Measurements from ENCODE around the gene PKD1.

DNA sequence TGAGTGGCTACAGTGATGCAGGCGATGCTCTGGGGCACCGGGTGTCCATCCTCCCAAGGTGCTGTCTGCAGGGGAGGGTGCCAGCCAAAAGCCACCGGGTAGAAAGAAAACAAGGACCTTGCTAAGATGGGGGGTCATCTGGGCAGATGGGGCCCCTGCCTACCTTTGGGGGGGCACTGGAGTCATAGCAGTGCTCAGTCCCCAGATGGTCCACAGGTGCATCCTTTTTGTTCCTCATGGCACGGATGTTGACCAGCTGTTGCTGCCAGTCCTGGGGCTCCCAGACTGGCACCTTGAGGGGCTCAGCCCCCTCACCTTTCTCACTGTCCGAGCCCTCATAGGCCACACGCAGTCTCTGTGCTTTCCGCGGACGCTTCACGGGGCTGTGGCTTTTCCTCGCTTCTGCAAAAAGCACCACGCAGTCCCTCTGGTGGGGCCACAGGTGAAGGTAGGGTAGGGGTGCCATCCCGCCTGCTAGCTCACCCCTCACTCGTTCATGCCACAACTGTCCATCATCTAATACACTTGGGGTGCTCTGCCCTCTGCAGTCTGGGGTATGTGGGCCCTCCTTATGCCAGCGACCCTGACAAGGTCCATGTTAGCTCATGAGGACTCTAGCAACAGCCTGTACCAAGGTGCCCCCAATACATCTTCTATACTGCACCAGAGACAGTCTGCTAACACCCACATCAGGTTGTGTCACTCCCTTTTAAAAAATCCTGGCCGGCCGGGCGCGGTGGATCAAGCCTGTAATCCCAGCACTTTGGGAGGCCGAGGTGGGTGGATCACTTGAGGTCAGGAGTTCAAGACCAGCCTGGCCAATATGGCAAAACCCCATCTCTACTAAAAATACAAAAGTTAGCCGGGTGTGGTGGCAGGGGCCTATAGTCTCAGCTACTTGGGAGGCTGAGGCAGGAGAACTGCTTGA lies 89.5 kb downstream of the PKD1 start:
- TF ChIP-seq, protein P1, sequence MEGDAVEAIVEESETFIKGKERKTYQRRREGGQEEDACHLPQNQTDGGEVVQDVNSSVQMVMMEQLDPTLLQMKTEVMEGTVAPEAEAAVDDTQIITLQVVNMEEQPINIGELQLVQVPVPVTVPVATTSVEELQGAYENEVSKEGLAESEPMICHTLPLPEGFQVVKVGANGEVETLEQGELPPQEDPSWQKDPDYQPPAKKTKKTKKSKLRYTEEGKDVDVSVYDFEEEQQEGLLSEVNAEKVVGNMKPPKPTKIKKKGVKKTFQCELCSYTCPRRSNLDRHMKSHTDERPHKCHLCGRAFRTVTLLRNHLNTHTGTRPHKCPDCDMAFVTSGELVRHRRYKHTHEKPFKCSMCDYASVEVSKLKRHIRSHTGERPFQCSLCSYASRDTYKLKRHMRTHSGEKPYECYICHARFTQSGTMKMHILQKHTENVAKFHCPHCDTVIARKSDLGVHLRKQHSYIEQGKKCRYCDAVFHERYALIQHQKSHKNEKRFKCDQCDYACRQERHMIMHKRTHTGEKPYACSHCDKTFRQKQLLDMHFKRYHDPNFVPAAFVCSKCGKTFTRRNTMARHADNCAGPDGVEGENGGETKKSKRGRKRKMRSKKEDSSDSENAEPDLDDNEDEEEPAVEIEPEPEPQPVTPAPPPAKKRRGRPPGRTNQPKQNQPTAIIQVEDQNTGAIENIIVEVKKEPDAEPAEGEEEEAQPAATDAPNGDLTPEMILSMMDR (IDR thresholded peaks at IDR 0.05) = no peak
- no peak for TF ChIP-seq EZH2 (IDR thresholded peaks at IDR 0.05; ENCODE audit: borderline replicate concordance, insufficient read depth, low read depth, low read length, poor library complexity, severe bottlenecking)

Measured in B cell (primary cell).